ACC112 (cell line): ENCODE data around the gene TBC1D12.

ENCODE experiments used
- H2AFZ ChIP-seq: fragments of 200-600 bp; sonication (generic); one replicate; pipeline ENCODE4 v1.6.0; 2017; ENCODE audit warnings: antibody characterized with exemption, low read length; ENCODE audit not compliant: unreplicated experiment
- H3K27ac ChIP-seq: fragments of 200-600 bp; sonication (generic); 2 replicates; pipeline ENCODE4 v1.5.1; 2014; ENCODE audit warnings: low read depth, mild to moderate bottlenecking, antibody characterized with exemption, low read length, moderate library complexity
- H3K27me3 ChIP-seq: fragments of 200-600 bp; sonication (generic); 2 replicates; pipeline ENCODE4 v1.6.1; 2014; ENCODE audit warnings: mild to moderate bottlenecking, antibody characterized with exemption, low read length, moderate library complexity, mixed read lengths; ENCODE audit not compliant: insufficient read depth
- H3K36me3 ChIP-seq: fragments of 200-600 bp; sonication (generic); 2 replicates; pipeline ENCODE4 v1.6.1; 2016; ENCODE audit warnings: mild to moderate bottlenecking, antibody characterized with exemption, low read length, moderate library complexity, mixed read lengths; ENCODE audit not compliant: insufficient read depth
- H3K4me1 ChIP-seq: fragments of 200-600 bp; sonication (generic); one replicate; pipeline ENCODE4 v1.6.1; 2016; ENCODE audit warnings: low read length, mixed read lengths; ENCODE audit not compliant: insufficient read depth, unreplicated experiment, control insufficient read depth
- H3K4me3 ChIP-seq: fragments of 200-600 bp; sonication (generic); 2 replicates; pipeline ENCODE4 v1.5.1; 2014; ENCODE audit warnings: mild to moderate bottlenecking, low read depth, low read length
- H3K79me2 ChIP-seq: fragments of 200-600 bp; sonication (generic); one replicate; pipeline ENCODE4 v1.6.0; 2016; ENCODE audit warnings: low read length; ENCODE audit not compliant: control insufficient read depth, unreplicated experiment, insufficient read depth

TBC1D12 gene

DNA sequence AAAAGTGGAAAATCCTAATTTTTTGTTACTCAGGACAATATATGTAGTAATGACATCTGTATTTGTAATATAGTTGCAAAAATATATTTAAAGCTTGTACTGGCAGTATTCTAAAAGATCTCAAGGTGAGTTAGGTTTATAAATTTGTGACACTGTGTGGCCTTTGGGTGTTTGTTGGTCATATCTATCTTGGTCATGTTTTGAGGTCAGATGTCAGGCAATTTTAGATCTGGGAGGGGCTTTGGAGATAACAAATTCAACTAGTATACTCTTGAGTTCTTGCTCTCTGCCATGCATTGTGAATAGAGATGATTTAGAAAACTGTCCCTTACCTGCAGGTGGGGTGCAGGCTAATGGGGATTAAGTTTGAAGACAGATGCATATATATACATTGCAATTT, 3.1 kb downstream of the TBC1D12 start:
- H3K27me3 ChIP-seq, result no peaks in the 10 kb centered on the region
- peaks cover 56% of the 10 kb centered on the region for H3K79me2 ChIP-seq
- peaks cover 7% of the 10 kb centered on the region for H3K4me1 ChIP-seq
- no peak overlapping the region for H2AFZ ChIP-seq
- peak overlapping the region; percentile 91 for H3K4me3 ChIP-seq
- H3K27ac ChIP-seq, result no peak overlapping the region
- H3K36me3 ChIP-seq, result no peaks in the 10 kb centered on the region

DNA sequence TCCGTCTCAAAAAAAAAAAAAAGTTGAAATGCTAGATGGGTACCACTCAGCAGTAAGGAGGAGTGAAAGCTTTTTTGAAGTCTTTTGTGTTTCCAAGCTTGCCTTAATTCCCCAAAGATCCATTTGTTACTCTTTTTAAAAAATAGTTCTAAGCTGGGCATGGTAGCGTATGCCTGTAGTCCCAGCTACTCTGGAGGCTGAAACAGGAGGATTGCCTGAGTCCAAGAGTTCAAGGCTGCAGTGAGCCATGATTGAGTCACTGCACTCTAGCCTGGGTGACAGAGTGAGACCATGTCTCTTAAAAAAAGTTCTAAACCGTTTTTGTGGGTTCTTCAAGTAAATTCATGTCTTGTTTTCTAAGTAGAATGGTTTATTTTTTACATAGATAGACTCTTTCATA, 5.3 kb downstream of the TBC1D12 start:
- H3K36me3 ChIP-seq, result no peaks in the 10 kb centered on the region
- no peaks in the 10 kb centered on the region for H3K27me3 ChIP-seq
- peaks cover 11% of the 10 kb centered on the region for H3K4me1 ChIP-seq
- H2AFZ ChIP-seq, result no peak overlapping the region
- no peak overlapping the region for H3K4me3 ChIP-seq
- H3K79me2 ChIP-seq, result peaks cover 74% of the 10 kb centered on the region
- H3K27ac ChIP-seq, result no peak overlapping the region

DNA sequence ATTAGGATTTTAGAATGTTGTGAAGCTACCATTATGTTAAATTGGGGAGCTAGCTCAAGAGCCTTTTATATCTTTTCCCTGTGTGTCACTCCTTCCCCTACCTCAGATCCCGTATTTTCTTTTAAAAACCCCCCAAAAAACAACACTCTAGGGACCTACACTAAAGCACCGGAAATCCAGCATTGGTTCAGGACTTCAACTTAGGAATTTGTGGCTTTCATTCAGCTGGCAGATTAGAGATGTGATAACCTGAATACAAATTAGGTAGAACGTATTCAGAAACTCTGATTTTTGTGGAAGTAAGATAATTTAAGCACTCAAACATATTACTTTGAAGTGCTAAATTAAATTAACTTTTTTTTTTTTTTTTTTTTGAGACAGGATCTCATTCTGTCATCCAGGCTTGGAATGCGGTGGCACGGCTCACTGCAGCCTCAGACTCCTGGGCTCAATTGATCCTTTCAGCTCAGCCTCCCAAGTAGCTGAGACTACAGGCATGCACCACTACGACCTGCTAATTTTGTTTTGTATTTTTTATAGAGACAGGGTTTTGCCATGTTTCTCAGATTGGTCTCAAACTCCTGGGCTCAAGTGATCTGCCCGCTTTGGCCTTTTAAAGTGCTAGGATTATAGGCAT, 6.8 kb downstream of the TBC1D12 start:
- H3K79me2 ChIP-seq, result peaks cover 77% of the 10 kb centered on the region
- H2AFZ ChIP-seq, result no peak overlapping the region
- no peak overlapping the region for H3K4me3 ChIP-seq
- no peaks in the 10 kb centered on the region for H3K36me3 ChIP-seq
- no peaks in the 10 kb centered on the region for H3K27me3 ChIP-seq
- H3K4me1 ChIP-seq, result peaks cover 11% of the 10 kb centered on the region
- no peak overlapping the region for H3K27ac ChIP-seq

- Histone ChIP-seq H3K4me1 (peaks cover 7% of the 10 kb centered on the region), H3K4me3 (no peak overlapping the region), H3K79me2 (peaks cover 76% of the 10 kb centered on the region), H2AFZ (no peak overlapping the region), H3K27ac (no peak overlapping the region), H3K27me3 (no peaks in the 10 kb centered on the region), H3K36me3 (no peaks in the 10 kb centered on the region)
Measured at GRCh38 chr10:94411304-94411703, 9.0 kb downstream of the TBC1D12 start.

- Histone ChIP-seq H3K27me3 (no peaks in the 10 kb centered on the region), H3K4me3 (no peak overlapping the region), H3K36me3 (no peaks in the 10 kb centered on the region), H3K27ac (no peak overlapping the region), H2AFZ (no peak overlapping the region), H3K79me2 (peaks cover 66% of the 10 kb centered on the region), H3K4me1 (peaks cover 4% of the 10 kb centered on the region)
Measured at GRCh38 chr10:94412449-94412848, 10.1 kb downstream of the TBC1D12 start.

- Histone ChIP-seq H3K79me2 (peaks cover 61% of the 10 kb centered on the region), H3K27ac (no peak overlapping the region), H3K27me3 (no peaks in the 10 kb centered on the region), H3K4me1 (peaks cover 4% of the 10 kb centered on the region), H3K4me3 (no peak overlapping the region), H3K36me3 (no peaks in the 10 kb centered on the region), H2AFZ (no peak overlapping the region)
Measured at GRCh38 chr10:94413361-94413760, 11.0 kb downstream of the TBC1D12 start.

DNA sequence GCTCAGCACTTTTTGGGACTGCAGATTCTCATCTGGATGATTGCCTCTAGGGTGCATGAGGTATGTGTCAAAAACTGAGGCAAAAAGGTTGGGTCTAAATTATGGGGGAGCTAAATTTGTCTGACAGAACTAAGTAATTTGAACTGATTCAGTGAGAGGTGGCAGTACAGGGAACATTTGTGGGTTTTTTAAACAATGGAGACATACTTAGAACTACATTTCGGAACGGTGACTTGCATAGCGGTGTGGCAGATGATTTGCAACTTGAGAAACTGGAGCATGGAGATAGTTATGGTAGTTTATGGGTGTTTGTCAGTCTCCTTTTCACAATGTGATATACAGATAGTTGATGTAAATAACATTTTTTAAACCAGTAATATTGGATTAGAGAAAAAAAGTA, 14.6 kb downstream of the TBC1D12 start:
- no peak overlapping the region for H3K4me3 ChIP-seq
- H3K27me3 ChIP-seq, result no peaks in the 10 kb centered on the region
- no peak overlapping the region for H3K27ac ChIP-seq
- peaks cover 4% of the 10 kb centered on the region for H3K4me1 ChIP-seq
- H3K36me3 ChIP-seq, result no peaks in the 10 kb centered on the region
- peaks cover 60% of the 10 kb centered on the region for H3K79me2 ChIP-seq
- no peak overlapping the region for H2AFZ ChIP-seq

DNA sequence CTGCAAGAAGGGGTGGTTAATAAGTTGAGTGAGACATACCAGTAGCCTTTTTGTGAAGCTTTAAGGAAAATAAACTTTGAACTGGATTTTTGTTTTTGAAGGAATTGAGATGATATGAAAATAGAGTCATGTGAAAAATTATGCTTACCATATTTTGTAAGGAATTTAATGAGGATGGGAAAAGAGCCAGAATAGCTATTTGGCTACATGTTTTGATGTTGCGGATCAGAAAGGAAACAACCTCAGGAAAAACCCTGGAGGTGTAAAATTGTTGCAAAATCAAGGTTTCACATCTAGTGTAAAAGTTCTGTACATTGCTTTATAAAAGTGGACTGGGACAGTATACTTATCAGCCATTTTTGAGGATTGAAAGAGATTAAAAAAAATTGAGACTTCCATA, 15.0 kb downstream of the TBC1D12 start:
- no peaks in the 10 kb centered on the region for H3K27me3 ChIP-seq
- peaks cover under 1% of the 10 kb centered on the region for H3K4me1 ChIP-seq
- H3K36me3 ChIP-seq, result no peaks in the 10 kb centered on the region
- H3K4me3 ChIP-seq, result no peak overlapping the region
- no peak overlapping the region for H3K27ac ChIP-seq
- no peak overlapping the region for H2AFZ ChIP-seq
- H3K79me2 ChIP-seq, result peaks cover 58% of the 10 kb centered on the region

DNA sequence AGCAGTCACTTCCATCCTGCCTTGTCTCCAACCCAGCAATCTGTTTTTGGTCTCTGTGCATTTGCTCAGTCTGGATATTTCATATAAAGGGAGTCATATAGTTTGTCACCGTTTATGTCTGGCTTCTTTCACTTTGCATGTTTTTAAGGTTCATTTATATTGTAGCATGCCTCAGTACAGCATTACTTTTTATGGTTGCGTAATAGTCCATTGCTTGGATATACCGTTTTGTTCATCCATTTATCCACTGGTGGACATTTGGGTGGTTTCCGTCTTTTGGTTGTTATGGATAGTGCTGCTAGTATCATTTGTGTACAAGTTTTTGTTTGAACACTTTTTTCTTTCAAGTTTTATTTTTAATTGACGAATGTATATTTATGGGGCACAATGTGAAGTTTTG, 18.2 kb downstream of the TBC1D12 start:
- 0 out of 2 replicates have a peak, but pooled peaks cover 7% of the 10 kb centered on the region for H3K36me3 ChIP-seq
- no peaks in the 10 kb centered on the region for H3K27me3 ChIP-seq
- no peak overlapping the region for H3K4me3 ChIP-seq
- no peak overlapping the region for H3K27ac ChIP-seq
- no peaks in the 10 kb centered on the region for H3K4me1 ChIP-seq
- H3K79me2 ChIP-seq, result peaks cover 48% of the 10 kb centered on the region
- H2AFZ ChIP-seq, result no peak overlapping the region

DNA sequence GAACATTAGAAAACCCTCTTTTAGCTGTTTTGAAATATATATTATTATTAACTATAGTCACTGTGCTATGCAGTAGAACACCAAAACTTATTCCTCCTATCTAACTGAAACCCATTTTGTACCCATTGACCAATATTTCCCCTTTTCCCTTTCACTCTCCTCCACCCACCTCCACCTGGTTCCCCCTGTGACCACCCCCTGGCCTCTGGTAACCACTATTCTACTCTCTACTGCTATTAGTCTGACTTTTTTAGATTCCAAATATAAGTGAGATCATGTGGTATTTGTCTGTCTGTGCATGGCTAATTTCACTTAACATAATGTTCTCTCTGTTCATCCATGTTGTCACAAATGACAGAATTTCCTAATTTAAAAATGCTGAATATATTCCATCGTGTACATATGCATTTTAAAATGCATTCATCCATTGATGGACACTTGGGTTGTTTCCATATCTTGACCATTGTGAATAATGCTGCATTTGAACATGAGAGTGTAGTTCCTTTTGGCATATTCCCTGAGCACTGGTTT, 18.7 kb downstream of the TBC1D12 start:
- no peak overlapping the region for H3K4me3 ChIP-seq
- no peaks in the 10 kb centered on the region for H3K27me3 ChIP-seq
- 0 out of 2 replicates have a peak, but pooled peaks cover 7% of the 10 kb centered on the region for H3K36me3 ChIP-seq
- no peak overlapping the region for H3K27ac ChIP-seq
- no peak overlapping the region for H2AFZ ChIP-seq
- H3K4me1 ChIP-seq, result no peaks in the 10 kb centered on the region
- H3K79me2 ChIP-seq, result peaks cover 43% of the 10 kb centered on the region

- Histone ChIP-seq H3K4me1 (no peaks in the 10 kb centered on the region), H3K79me2 (peaks cover 41% of the 10 kb centered on the region)
Measured at GRCh38 chr10:94423627-94424026, 21.3 kb downstream of the TBC1D12 start.

More at GRCh38 chr10:94423627-94424026, 21.3 kb downstream of the TBC1D12 start:
- Histone ChIP-seq H3K27me3 (no peaks in the 10 kb centered on the region), H3K4me3 (no peak overlapping the region), H3K27ac (no peak overlapping the region), H2AFZ (no peak overlapping the region), H3K36me3 (0 out of 2 replicates have a peak, but pooled peaks cover 7% of the 10 kb centered on the region)
